OCI-LY7 (cell line): ENCODE measurements around the gene FAM149B1.

ENCODE experiments used
- EZH2phosphoT487 ChIP-seq: fragments of 200-600 bp; sonication (generic); IDR thresholded peaks from 2 replicates; pipeline ENCODE4 v1.6.1; 2018; ENCODE audit warnings: low read depth, borderline replicate concordance, mild to moderate bottlenecking, mixed run types, antibody characterized with exemption, low read length, moderate library complexity, mixed read lengths
- TF ChIP-seq, protein P1 (sequence below): fragments of 200-600 bp; sonication (generic); conservative IDR thresholded peaks from 2 replicates; pipeline ENCODE4 v1.5.1; 2014; ENCODE audit warnings: mild to moderate bottlenecking, antibody characterized with exemption, low read length, moderate library complexity, mixed read lengths

DNA sequence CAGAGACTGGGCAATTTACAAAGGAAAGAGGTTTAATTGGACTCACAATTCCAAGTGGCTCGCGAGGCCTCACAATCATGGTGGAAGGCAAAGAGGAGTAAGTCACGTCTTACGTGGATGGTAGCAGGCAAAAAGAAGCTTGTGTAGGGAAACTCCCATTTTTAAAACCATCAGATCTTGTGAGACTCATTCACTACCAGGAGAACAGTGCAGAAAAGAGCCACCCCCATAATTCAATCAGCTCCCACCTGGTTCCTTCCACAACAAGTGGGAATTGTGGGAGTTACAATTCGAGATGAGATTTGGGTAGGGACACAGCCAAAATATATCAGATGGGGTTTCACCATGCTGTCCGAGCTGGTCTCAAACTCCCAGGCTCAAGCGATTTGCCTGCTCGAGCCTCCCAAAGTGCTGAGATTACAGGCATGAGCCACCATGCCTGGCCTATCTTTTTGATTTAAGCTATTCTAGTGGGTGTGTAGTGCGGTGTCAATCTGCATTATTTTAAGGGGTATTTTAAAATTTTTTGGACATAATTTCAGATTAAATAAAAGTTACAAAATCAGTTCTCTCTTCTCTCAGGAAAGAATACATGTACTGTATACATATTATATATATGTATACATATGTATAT is 93.6 kb downstream of the FAM149B1 start:
- TF ChIP-seq, protein P1, sequence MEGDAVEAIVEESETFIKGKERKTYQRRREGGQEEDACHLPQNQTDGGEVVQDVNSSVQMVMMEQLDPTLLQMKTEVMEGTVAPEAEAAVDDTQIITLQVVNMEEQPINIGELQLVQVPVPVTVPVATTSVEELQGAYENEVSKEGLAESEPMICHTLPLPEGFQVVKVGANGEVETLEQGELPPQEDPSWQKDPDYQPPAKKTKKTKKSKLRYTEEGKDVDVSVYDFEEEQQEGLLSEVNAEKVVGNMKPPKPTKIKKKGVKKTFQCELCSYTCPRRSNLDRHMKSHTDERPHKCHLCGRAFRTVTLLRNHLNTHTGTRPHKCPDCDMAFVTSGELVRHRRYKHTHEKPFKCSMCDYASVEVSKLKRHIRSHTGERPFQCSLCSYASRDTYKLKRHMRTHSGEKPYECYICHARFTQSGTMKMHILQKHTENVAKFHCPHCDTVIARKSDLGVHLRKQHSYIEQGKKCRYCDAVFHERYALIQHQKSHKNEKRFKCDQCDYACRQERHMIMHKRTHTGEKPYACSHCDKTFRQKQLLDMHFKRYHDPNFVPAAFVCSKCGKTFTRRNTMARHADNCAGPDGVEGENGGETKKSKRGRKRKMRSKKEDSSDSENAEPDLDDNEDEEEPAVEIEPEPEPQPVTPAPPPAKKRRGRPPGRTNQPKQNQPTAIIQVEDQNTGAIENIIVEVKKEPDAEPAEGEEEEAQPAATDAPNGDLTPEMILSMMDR = no peak
- TF ChIP-seq EZH2phosphoT487 = no peak
